Lung microvascular endothelial cell (primary cell): Measurements from ENCODE around the gene FGF9. TPM values are rescaled to one million over a fixed set of nuclear protein-coding genes. Genes with fewer than 3 reads are reported as not detected.

Experiments used
- total RNA-seq: library from RNA; depleted of rRNA; stranded (reverse); fragments of >200 nt; gene quantifications from 2 replicates; pipeline ENCODE4 v1.2.1, GENCODE V29; 2014

Gene FGF9
- total RNA-seq, 1 donor from 2014 or later = not detected

Other genes starting within 250 kb of the FGF9 start
- gene ZDHHC20, start 211.8 kb upstream of the FGF9 start, total RNA-seq = 63.7 and 71.0 TPM in 2 replicates
- gene MICU2, start 66.9 kb upstream of the FGF9 start, total RNA-seq = 25.1 and 29.8 TPM in 2 replicates